ENCODE data around the gene ADARB2. TPM values are rescaled to one million over a fixed set of nuclear protein-coding genes. Genes with fewer than 3 reads are reported as not detected.

ADARB2 gene
- total RNA-seq, 1 donor from 2014 or later, result 38.7 TPM

DNA sequence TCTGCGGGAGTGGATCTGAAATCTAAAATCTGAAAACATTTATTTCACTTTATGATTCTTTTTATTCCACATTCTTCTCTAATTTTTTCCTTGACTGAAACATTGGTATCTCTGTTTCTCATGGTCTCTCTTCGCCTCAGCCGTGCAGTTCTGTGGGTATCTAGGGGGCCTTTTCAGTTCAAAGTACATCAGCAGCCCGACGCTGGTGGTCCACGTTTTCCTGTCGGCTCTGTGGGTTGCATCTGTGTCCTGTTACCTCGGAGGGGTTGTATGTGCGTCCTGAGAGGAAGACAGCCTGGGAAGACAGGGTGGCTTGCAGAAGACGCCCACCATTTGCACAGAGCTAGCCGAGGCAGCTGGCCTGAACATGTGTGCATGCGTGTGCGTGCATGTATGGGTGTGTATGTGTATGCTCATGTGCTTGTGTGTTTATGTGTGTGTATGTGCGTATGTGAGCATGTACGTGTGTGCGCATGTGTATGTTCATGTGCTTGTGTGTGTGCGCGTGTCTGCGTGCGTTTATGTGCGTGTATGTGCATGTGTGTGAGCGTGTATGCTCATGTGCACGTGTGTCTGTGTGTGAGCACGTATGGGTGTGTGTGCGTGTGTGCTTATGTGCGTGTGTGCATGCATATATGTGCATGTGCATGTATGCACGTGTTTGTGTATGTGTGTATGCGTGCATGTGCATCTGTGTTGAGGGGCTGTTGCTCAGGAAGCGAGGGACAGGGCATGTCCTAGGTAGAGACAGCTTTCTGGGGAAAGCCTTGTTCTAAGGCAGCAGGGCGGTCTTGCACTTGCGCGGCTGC is 211.8 kb downstream of the ADARB2 start:
- Mint-ChIP-seq H3K9me3 (ENCODE audit: unreplicated experiment) (no peaks in the 10 kb centered on the region), H3K27me3 (ENCODE audit: unreplicated experiment) (peaks cover 19% of the 10 kb centered on the region)

DNA sequence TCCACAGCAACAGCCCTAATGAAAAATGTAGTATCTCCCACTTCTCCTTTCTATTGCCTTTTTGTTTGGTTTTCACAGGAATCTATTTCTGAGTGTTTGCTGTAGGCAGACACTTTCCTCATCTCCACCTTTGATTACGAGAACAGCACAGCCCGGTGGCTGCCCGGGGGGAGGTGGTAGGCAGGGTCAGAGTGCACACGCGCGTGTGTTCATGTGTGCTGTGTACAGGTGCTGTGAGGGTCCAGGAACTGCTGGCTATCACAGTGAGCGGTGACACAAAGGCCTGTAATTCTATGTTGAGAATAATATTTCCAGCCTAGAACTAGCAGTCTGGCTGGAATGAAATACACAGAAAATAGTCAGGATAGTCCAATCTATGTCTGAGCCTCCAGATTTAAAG is 212.8 kb downstream of the ADARB2 start:
- Mint-ChIP-seq H3K4me1 (ENCODE audit: unreplicated experiment) (peaks cover 6% of the 10 kb centered on the region), H3K27me3 (ENCODE audit: unreplicated experiment) (peaks cover 19% of the 10 kb centered on the region), H3K9me3 (ENCODE audit: unreplicated experiment) (no peaks in the 10 kb centered on the region), H3K4me3 (ENCODE audit: unreplicated experiment) (no peak overlapping the region), H3K36me3 (ENCODE audit: unreplicated experiment) (no peaks in the 10 kb centered on the region), H3K27ac (ENCODE audit: unreplicated experiment) (no peak overlapping the region)
- TF ChIP-seq, protein P1, sequence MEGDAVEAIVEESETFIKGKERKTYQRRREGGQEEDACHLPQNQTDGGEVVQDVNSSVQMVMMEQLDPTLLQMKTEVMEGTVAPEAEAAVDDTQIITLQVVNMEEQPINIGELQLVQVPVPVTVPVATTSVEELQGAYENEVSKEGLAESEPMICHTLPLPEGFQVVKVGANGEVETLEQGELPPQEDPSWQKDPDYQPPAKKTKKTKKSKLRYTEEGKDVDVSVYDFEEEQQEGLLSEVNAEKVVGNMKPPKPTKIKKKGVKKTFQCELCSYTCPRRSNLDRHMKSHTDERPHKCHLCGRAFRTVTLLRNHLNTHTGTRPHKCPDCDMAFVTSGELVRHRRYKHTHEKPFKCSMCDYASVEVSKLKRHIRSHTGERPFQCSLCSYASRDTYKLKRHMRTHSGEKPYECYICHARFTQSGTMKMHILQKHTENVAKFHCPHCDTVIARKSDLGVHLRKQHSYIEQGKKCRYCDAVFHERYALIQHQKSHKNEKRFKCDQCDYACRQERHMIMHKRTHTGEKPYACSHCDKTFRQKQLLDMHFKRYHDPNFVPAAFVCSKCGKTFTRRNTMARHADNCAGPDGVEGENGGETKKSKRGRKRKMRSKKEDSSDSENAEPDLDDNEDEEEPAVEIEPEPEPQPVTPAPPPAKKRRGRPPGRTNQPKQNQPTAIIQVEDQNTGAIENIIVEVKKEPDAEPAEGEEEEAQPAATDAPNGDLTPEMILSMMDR (IDR thresholded peaks at IDR 0.05), result no peak
- no peak for DNase-seq (ENCODE audit: extremely low spot score, unreplicated experiment)

More for the DNA sequence above, 211.8 kb downstream of the ADARB2 start:
- H3K36me3 Mint-ChIP-seq (ENCODE audit: unreplicated experiment), result no peaks in the 10 kb centered on the region
- DNase-seq (ENCODE audit: extremely low spot score, unreplicated experiment), result no peak
- H3K27ac Mint-ChIP-seq (ENCODE audit: unreplicated experiment), result no peak overlapping the region
- TF ChIP-seq, protein P1 (IDR thresholded peaks at IDR 0.05), result no peak
- H3K4me3 Mint-ChIP-seq (ENCODE audit: unreplicated experiment), result no peak overlapping the region
- peaks cover 6% of the 10 kb centered on the region for H3K4me1 Mint-ChIP-seq (ENCODE audit: unreplicated experiment)

DNA sequence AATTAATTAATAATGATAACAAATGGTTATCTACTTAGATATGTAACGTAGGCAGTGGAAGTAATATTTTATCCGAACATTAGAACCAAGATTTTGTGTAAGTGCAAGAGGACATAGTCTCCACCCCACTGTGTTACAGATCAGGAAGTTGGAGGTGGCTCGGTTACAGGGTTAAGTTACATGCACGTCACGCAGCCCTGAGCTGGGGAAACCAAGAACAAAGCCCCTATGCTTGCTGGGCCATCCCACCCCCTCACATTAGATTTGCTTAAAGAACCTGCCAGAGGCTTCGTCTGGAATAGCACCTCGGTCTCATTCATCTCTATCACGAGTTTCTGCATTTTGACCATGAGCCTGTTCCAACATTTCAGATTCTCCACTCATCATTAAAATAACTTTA is 214.1 kb downstream of the ADARB2 start:
- H3K9me3 Mint-ChIP-seq (ENCODE audit: unreplicated experiment), result no peaks in the 10 kb centered on the region
- TF ChIP-seq, protein P1 (IDR thresholded peaks at IDR 0.05), result no peak
- H3K4me1 Mint-ChIP-seq (ENCODE audit: unreplicated experiment), result peaks cover 6% of the 10 kb centered on the region
- DNase-seq (ENCODE audit: extremely low spot score, unreplicated experiment), result no peak
- H3K27ac Mint-ChIP-seq (ENCODE audit: unreplicated experiment), result no peak overlapping the region
- no peaks in the 10 kb centered on the region for H3K36me3 Mint-ChIP-seq (ENCODE audit: unreplicated experiment)
- H3K27me3 Mint-ChIP-seq (ENCODE audit: unreplicated experiment), result peaks cover 19% of the 10 kb centered on the region
- H3K4me3 Mint-ChIP-seq (ENCODE audit: unreplicated experiment), result no peak overlapping the region

DNA sequence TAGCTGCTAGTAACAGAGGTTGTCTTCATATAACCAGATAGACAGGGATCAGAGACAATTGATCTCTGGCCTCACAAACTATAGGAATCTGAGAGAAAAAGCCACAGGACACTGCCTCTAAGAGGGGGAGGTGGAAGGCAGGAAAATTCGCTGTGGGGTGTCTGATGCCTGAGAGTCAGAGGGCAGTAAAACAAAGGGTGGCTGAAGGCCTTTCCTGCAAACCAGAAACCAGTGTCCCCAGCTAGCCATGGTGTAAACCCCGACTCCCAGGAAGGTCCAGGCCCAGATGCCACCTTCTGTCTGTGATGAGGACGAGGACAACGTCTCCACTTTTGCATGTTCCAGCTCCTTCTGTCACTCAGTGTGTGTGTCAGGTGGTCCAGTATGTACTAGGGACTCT is 215.1 kb downstream of the ADARB2 start:
- peaks cover 14% of the 10 kb centered on the region for H3K27me3 Mint-ChIP-seq (ENCODE audit: unreplicated experiment)
- TF ChIP-seq, protein P1 (IDR thresholded peaks at IDR 0.05), result no peak
- H3K4me1 Mint-ChIP-seq (ENCODE audit: unreplicated experiment), result peaks cover 6% of the 10 kb centered on the region
- no peak overlapping the region for H3K27ac Mint-ChIP-seq (ENCODE audit: unreplicated experiment)
- no peak for DNase-seq (ENCODE audit: extremely low spot score, unreplicated experiment)
- H3K4me3 Mint-ChIP-seq (ENCODE audit: unreplicated experiment), result no peak overlapping the region
- H3K9me3 Mint-ChIP-seq (ENCODE audit: unreplicated experiment), result no peaks in the 10 kb centered on the region
- H3K36me3 Mint-ChIP-seq (ENCODE audit: unreplicated experiment), result no peaks in the 10 kb centered on the region

DNA sequence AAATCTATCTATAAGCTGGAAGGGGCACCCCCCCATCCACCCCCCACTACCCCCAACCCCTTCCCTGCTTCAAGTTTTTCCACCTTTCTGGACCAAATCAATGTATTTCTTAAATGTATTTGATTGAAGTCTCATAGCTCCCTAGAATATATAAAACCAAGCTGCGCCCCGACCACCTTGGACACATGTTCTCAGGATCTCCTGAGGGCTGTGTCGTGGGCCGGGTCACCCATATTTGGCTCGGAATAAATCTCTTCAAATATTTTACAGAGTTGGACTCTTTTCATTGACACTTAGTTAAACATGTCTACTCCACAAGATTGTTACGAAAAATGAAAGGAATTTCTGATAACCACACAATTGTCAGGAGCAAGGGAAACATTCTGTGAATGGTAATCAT is 215.6 kb downstream of the ADARB2 start:
- H3K4me1 Mint-ChIP-seq (ENCODE audit: unreplicated experiment), result peaks cover 6% of the 10 kb centered on the region
- DNase-seq (ENCODE audit: extremely low spot score, unreplicated experiment), result peak; percentile 19
- H3K27ac Mint-ChIP-seq (ENCODE audit: unreplicated experiment), result no peak overlapping the region
- H3K4me3 Mint-ChIP-seq (ENCODE audit: unreplicated experiment), result no peak overlapping the region
- no peaks in the 10 kb centered on the region for H3K36me3 Mint-ChIP-seq (ENCODE audit: unreplicated experiment)
- peaks cover 16% of the 10 kb centered on the region for H3K27me3 Mint-ChIP-seq (ENCODE audit: unreplicated experiment)
- no peaks in the 10 kb centered on the region for H3K9me3 Mint-ChIP-seq (ENCODE audit: unreplicated experiment)
- TF ChIP-seq, protein P1 (IDR thresholded peaks at IDR 0.05), result no peak
